ENCODE results near the gene HCN3.
"Not testable (repeated sequence)": the region's sequence is repeated elsewhere in the genome, so short reads cannot be mapped to it uniquely, and the experiment has no call there.

Gene HCN3

DNA sequence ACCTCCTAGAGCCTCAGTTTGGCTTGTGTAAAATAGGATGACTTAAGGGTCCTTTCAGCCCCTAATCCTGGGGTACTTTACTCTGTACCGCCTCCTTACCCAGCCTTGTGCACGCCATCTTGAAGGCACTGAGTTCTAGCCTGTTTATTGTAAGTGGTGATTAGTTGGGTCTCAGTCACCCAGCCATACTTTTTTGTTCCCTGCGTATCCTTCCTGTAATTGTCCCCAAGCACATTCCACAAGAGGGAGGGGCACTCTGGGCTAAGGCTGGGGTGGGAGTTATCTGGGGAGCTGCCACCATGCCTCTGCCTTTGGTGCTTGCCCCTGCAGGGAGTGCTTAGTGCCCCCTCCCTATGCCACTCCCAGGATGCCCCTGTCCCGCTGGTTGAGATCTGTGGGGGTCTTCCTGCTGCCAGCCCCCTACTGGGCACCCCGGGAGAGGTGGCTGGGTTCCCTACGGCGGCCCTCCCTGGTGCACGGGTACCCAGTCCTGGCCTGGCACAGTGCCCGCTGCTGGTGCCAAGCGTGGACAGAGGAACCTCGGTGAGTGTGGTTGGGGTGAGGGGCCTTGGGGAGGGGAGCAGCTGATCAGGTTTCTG, 32.3 kb downstream of the HCN3 start:
- DNase-seq (ENCODE audit: low spot score) = peak; percentile 51

GRCh38 chr1:155313261-155313660, 36.0 kb downstream of the HCN3 start:
- DNase-seq (ENCODE audit: low spot score) = no peak

DNA sequence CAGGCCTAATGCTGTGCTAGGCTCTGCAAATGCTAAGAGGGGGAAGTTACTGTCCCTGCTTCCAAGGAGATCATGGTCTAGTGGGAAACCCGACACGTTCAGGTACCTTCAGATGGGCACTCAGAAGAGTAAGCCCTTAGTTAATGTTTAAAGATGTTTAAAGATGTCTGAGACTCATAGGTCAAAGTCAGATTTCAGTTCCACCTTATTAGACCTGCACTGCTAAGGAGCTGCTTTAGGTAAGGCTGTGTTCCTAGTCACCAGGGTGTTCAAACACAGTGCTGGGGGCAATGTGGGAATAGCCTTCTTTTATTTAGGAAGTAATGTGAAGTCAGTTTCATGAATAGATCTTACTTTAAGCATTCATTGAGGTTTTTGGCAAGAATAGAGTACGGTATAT, 39.7 kb downstream of the HCN3 start:
- no peak for DNase-seq (ENCODE audit: low spot score)

DNA sequence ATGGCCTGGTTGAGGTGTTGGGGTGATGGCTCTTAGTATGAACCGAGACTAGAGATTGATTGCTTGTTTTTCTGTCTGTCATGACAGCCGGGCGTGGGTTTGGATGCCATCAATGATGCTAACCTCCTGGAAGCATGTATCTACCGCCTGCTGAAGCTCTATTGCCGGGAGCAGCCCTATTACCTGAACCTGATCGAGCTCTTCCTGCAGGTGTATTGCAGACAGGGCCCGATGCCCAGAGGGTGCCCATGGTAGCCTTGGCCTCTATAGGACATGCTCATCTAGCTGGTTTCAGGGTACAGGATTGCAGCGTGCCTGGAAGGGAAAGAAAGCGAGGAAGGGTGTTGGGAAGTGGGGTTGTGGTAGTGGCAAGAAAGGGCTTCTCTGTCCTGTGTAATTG, 40.8 kb downstream of the HCN3 start:
- DNase-seq (ENCODE audit: low spot score) = no peak

- no peak for DNase-seq (ENCODE audit: low spot score)
Measured at GRCh38 chr1:155319536-155319935, 42.3 kb downstream of the HCN3 start.

DNA sequence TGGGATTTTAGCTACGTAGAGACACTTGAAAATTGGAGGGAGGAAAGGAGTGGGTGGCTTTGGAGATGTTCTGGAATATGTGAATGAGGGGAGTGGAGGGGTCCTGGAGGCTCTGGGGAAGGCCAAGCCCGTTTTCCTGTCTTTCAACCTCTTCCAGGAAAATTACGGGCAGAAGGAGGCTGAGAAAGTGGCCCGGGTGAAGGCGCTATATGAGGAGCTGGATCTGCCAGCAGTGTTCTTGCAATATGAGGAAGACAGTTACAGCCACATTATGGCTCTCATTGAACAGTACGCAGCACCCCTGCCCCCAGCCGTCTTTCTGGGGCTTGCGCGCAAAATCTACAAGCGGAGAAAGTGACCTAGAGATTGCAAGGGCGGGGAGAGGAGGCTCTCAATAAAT, 43.0 kb downstream of the HCN3 start:
- DNase-seq (ENCODE audit: low spot score) = no peak

DNA sequence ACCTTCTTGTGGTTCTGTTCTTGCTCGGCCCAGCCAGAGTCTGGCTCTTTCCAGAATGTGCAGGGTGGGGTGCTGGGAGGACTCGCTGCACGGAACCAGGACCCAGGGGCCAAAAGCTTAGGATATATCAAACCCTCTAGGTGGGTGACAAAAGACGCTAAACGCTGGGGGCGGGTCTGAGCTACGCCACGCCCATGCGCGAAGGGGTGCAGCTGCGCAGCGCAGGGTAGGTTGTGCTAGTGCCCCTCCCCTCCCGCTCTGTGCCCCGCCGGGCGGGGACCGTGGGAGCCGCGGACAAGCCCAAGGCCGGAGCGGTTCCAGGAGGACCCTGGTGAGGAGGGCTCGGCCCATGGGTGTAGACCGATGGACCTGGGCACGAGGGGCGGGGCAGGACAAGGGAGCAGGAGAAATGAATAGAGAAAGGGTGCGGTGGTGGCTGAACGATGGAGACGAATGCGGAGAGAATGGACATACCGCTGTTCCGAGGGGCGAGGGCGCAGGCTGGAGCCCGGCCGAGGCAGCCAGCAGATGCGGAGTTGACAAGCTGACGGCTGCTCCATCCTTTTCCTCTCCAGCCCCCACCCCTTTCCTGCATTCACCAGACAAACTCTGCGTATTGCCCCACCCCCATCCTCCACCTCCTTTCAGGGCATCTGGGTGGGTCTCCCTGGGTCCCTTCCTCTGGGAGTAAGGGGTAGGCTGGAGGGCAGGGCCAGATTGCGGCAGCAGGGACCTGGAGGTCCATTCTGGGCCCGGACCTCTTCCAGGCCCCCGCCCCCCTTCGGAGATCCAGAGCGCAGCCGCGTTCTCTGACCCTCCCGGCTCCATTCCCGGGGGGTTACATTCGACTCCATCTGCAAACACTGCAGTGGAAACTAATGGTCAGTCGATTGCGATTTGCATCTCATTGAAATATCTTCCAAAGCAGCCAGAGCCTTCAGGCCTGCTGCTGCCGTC, 43.7 kb downstream of the HCN3 start, which contains the start of gene RUSC1:
TSS of gene RUSC1 (plus strand) at position 234 of the 957 bp plus-strand sequence. CDS start 880 bp downstream, outside the sequence.
- DNase-seq (ENCODE audit: low spot score) = no peak

- DNase-seq (ENCODE audit: low spot score) = no peak
Measured at GRCh38 chr1:155321639-155322503, 44.6 kb downstream of the HCN3 start.

- no peak for DNase-seq (ENCODE audit: low spot score)
Measured at GRCh38 chr1:155322571-155322952, 45.3 kb downstream of the HCN3 start.

GRCh38 chr1:155322953-155323728, 45.9 kb downstream of the HCN3 start:
- DNase-seq (ENCODE audit: low spot score) = peak; percentile 87

GRCh38 chr1:155323729-155324036, 46.4 kb downstream of the HCN3 start:
- DNase-seq (ENCODE audit: low spot score) = peak; percentile 84

- DNase-seq (ENCODE audit: low spot score) = peak; percentile 97
Measured at GRCh38 chr1:155324037-155324716, 46.9 kb downstream of the HCN3 start.

DNA sequence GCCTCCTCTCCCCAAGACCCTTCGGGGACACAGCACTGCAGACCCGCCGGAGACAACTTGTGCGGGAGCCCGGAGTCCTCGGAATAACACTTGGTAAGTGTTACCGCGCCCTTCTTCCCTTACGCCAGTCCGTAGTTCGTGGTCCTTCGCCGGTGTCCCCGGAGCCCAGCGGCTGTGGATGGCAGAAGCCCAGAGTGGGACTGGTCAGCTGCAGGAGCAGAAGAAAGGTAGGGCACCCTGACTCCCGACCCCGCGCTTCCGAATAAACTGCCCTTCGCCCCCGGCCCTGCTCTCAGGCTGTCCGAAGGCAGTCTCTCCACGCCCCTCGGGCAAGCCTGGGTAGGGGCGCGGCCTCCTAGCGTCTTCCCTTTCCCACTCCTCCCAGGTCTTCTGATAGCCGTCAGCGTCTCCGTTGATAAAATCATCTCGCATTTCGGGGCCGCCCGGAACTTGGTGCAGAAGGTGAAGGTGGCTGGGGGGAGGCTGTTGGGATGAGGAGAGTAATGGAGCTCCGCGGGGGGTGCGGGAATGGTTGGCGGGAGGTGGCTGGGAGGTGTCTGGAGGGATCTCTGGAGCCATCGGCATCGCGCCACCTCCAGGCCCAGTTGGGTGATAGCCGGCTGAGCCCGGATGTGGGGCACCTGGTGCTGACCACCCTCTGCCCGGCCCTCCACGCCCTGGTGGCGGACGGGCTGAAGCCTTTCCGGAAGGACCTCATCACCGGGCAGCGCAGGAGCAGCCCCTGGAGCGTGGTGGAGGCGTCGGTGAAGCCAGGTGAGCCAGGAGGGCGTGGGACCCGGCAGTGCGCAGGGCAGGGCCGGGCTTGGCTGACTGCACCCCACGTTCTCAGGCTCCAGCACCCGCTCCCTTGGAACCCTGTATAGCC, 47.7 kb downstream of the HCN3 start:
- DNase-seq (ENCODE audit: low spot score) = peak; percentile 75

DNA sequence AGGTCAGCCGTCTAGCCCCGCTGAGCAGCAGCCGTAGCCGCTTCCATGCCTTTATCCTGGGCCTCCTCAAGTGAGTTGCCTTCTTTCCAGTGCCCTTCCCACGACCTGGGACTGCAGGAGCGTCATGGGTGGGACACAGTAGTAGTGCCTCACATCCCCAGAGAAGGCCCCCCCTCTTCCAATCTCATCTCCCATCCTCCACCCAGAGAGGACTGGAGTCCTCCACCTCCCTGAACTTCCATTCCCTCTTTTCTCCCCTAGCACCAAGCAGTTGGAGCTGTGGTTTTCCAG, 48.3 kb downstream of the HCN3 start:
- no peak for DNase-seq (ENCODE audit: low spot score)

DNA sequence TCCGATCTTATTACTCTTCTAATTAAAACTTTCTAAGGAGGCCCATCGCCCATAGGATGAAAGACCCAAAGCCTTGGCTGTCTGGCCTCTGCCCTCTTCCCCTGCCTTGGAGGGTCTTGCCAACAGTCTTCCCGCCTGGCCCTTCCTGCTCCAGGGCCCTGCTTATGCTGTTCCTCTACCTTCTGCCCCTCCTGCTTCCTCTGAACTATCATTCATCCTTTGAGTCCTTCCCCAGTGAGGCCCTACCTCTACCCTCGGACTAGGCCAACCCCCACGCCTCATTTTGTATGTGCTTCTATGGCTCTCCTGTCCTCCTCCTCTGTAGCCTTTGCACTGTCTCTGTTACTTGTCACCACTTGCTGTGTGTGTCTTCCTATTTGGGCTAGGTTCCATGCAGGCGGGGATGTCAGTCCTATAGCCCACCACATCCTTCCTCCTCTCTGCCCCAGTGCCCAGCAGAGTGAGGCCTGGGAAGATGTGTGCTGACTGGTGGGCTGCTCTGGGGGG, 48.8 kb downstream of the HCN3 start:
- no peak for DNase-seq (ENCODE audit: low spot score)

GRCh38 chr1:155326631-155327037, 49.4 kb downstream of the HCN3 start:
- DNase-seq (ENCODE audit: low spot score) = no peak

- no peak for DNase-seq (ENCODE audit: low spot score)
Measured at GRCh38 chr1:155327981-155328380, 50.7 kb downstream of the HCN3 start.

DNA sequence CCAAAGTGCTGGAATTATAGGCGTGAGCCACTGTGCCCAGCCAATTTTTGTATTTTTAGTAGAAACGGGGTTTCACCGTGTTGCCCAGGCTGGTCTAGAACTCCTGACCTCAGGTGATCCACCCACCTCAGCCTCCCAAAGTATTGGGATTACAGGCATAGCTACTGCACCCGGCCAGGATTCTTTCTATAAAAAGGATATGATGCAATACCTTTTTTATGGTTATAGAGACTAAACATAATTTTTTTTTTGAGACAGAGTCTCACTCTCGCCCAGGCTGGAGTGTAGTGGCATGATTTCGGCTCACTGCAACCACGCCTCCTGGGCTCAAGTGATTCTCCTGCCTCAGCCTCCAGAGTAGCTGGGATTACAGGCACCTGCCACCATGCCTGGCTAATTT, 51.6 kb downstream of the HCN3 start:
- not testable (repeated sequence) for DNase-seq (ENCODE audit: low spot score)

- no peak for DNase-seq (ENCODE audit: low spot score)
Measured at GRCh38 chr1:155329980-155330598, 52.8 kb downstream of the HCN3 start.

DNA sequence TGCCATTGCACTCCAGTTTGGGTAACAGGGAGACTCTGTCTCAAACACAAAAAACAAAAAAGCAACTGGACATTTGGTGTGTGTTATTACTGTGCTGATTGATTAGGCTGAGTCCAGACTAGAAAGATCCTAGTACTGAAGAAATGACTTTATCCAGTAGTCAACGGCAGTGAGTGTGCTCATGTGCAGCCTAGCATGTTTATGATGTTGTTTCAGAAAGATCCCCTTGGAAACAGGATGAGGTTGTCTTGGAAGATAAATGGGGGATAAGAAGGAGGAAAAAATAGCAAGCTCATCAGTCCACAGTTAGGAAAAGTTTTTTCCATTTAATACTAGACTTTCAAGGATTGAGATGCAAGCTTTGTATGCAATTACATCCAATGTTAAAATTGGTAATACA, 57.7 kb downstream of the HCN3 start:
- no peak for DNase-seq (ENCODE audit: low spot score)

Data from SW480 (cell line).